Dermis blood vessel endothelial cell (primary cell): ENCODE measurements around the gene CRLF3. TPM values are rescaled to one million over a fixed set of nuclear protein-coding genes. Genes with fewer than 3 reads are reported as not detected.
"Not testable (repeated sequence)": the region's sequence is repeated elsewhere in the genome, so short reads cannot be mapped to it uniquely, and the experiment has no call there.

Experiments
- DNase-seq: peaks from one replicate; pipeline ENCODE4 v3.0.0; 2010
- total RNA-seq: library from RNA; depleted of rRNA; stranded (reverse); fragments of >200 nt; gene quantifications from 2 replicates; pipeline ENCODE4 v1.2.3, GENCODE V29; 2014

CRLF3 gene
- total RNA-seq, 1 donor from 2014 or later = 28.6 TPM

GRCh38 chr17:30812218-30813177, 12.0 kb downstream of the CRLF3 start:
- DNase-seq = no peak

GRCh38 chr17:30809867-30810266, 14.6 kb downstream of the CRLF3 start:
- DNase-seq = no peak

GRCh38 chr17:30808785-30809286, 15.7 kb downstream of the CRLF3 start:
- DNase-seq = peak; percentile 70

GRCh38 chr17:30807896-30808295, 16.6 kb downstream of the CRLF3 start:
- DNase-seq = no peak

GRCh38 chr17:30805944-30806456, 18.5 kb downstream of the CRLF3 start:
- no peak for DNase-seq

- no peak for DNase-seq
Observed at GRCh38 chr17:30801671-30802070, 22.8 kb downstream of the CRLF3 start.

GRCh38 chr17:30796016-30796415, 28.5 kb downstream of the CRLF3 start:
- DNase-seq = no peak

GRCh38 chr17:30794372-30794771, 30.1 kb downstream of the CRLF3 start:
- no peak for DNase-seq

- no peak for DNase-seq
Observed at GRCh38 chr17:30793282-30793977, 31.1 kb downstream of the CRLF3 start.

GRCh38 chr17:30790279-30790678, 34.2 kb downstream of the CRLF3 start:
- no peak for DNase-seq

- no peak for DNase-seq
Observed at GRCh38 chr17:30788918-30789317, 35.6 kb downstream of the CRLF3 start.

- DNase-seq = no peak
Observed at GRCh38 chr17:30782206-30782605, 42.3 kb downstream of the CRLF3 start.

GRCh38 chr17:30780343-30780742, 44.1 kb downstream of the CRLF3 start:
- DNase-seq = no peak

GRCh38 chr17:30768771-30769170, 55.7 kb downstream of the CRLF3 start:
- DNase-seq = not testable (repeated sequence)

- not testable (repeated sequence) for DNase-seq
Observed at GRCh38 chr17:30767641-30768404, 56.7 kb downstream of the CRLF3 start.

GRCh38 chr17:30761060-30761459, 63.4 kb downstream of the CRLF3 start:
- no peak for DNase-seq

GRCh38 chr17:30753291-30753690, 71.2 kb downstream of the CRLF3 start:
- DNase-seq = not testable (repeated sequence)

GRCh38 chr17:30750982-30751381, 73.5 kb downstream of the CRLF3 start:
- not testable (repeated sequence) for DNase-seq

GRCh38 chr17:30747621-30748020, 76.9 kb downstream of the CRLF3 start:
- DNase-seq = not testable (repeated sequence)

- DNase-seq = not testable (repeated sequence)
Observed at GRCh38 chr17:30742669-30743068, 81.8 kb downstream of the CRLF3 start.

GRCh38 chr17:30736371-30736770, 88.1 kb downstream of the CRLF3 start:
- DNase-seq = not testable (repeated sequence)

- not testable (repeated sequence) for DNase-seq
Observed at GRCh38 chr17:30735644-30736043, 88.8 kb downstream of the CRLF3 start.
